Ovary (tissue), 3 donors: Measurements from ENCODE around the gene SORBS1.

Experiments used
- EP300 ChIP-seq: sonication (generic); formaldehyde crosslinking; IDR thresholded peaks from one replicate; pipeline ENCODE4 v1.6.1; 2017; ENCODE audit warnings: antibody characterized with exemption
- POLR2A ChIP-seq: fragments of 450-650 bp; IDR thresholded peaks from one replicate; pipeline ENCODE4 v1.6.1; 2017; ENCODE audit warnings: antibody characterized with exemption, mild to moderate bottlenecking, moderate library complexity
- TF ChIP-seq, protein P1 (sequence below), 3 donors: fragments of 450-650 bp in 2 of 3; fragments of 200-600 bp in 1 of 3; IDR thresholded peaks; one replicate each; pipeline versions ENCODE4 v1.5.1 to v1.8.0; 2016 to 2022; ENCODE audit warnings: antibody characterized with exemption in 3 of 3, mild to moderate bottlenecking in 1 of 3
- donor health status: DM: no; HTN: no; CAD: no.

DNA sequence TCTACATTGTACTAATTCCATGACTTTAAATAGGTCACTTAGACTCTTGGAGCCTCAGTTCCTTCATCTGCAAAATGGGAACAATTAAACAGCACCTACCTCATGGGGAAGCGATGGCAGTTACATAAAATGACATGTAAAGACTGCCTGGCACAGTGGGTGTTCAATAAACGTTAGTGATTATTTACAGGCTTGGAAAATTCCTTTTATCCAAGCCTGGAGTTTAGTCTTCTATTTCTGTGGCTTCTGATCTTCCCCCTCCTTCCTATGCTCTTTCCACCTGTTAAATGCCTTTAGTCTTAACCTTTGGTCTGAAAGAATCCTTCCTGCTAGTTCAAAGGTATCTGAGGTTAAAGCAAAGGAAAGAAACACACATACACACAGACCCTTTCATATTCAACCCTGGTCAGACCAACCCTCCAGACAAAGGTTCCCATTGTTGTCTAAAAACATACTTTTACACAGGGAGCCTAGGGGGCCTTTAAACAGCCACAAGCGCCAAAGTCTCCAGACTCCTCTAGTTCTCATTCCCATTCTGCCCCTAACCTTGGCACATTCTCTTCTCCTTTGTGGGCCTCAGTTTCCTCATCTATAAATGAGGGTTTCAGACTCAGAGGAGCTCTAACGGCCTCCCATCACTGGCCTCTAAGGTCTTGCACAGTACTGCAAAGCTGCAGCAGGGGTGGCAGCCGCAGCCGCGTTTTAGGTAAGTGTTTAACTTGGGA, 21.4 kb downstream of the SORBS1 start:
- TF ChIP-seq, protein P1, sequence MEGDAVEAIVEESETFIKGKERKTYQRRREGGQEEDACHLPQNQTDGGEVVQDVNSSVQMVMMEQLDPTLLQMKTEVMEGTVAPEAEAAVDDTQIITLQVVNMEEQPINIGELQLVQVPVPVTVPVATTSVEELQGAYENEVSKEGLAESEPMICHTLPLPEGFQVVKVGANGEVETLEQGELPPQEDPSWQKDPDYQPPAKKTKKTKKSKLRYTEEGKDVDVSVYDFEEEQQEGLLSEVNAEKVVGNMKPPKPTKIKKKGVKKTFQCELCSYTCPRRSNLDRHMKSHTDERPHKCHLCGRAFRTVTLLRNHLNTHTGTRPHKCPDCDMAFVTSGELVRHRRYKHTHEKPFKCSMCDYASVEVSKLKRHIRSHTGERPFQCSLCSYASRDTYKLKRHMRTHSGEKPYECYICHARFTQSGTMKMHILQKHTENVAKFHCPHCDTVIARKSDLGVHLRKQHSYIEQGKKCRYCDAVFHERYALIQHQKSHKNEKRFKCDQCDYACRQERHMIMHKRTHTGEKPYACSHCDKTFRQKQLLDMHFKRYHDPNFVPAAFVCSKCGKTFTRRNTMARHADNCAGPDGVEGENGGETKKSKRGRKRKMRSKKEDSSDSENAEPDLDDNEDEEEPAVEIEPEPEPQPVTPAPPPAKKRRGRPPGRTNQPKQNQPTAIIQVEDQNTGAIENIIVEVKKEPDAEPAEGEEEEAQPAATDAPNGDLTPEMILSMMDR (IDR thresholded peaks at IDR 0.05) = no peak
- TF ChIP-seq EP300 (no peak), POLR2A (no peak)
